Activated CD4-positive, alpha-beta memory T cell treated with anti-CD3 and anti-CD28 coated beads for 36 hours (primary cell): ENCODE results near the gene OSBPL1A. TPM values are rescaled to one million over a fixed set of nuclear protein-coding genes. Genes with fewer than 3 reads are reported as not detected.

Experiments used
- CTCF ChIA-PET: fragments of 350-600 bp; sonication (Branson Sonifier 250); formaldehyde crosslinking; loops from one replicate; lab custom pipeline; 2021; ENCODE audit warnings: antibody characterized with exemption, inconsistent platforms; lab: Charles Lee
- POLR2A ChIA-PET: fragments of 350-600 bp; sonication (Branson Sonifier 250); formaldehyde crosslinking; loops from one replicate; lab custom pipeline; 2021; ENCODE audit warnings: antibody characterized with exemption; lab: Charles Lee
- DNase-seq: peaks from one replicate; pipeline ENCODE4 v3.0.0-alpha.2; 2020
- H3K27ac Mint-ChIP-seq: one replicate; pipeline ENCODE4 v1.8.0; 2021; ENCODE audit warnings: mixed read lengths
- H3K27me3 Mint-ChIP-seq: one replicate; pipeline ENCODE4 v1.8.0; 2021; ENCODE audit warnings: mixed read lengths
- H3K36me3 Mint-ChIP-seq: one replicate; pipeline ENCODE4 v1.8.0; 2021; ENCODE audit warnings: mixed read lengths
- H3K4me1 Mint-ChIP-seq: one replicate; pipeline ENCODE4 v1.8.0; 2021; ENCODE audit warnings: low read depth, mixed read lengths
- H3K4me3 Mint-ChIP-seq: one replicate; pipeline ENCODE4 v1.8.0; 2021; ENCODE audit warnings: mild to moderate bottlenecking, mixed read lengths
- H3K9me3 Mint-ChIP-seq: one replicate; pipeline ENCODE4 v1.8.0; 2021; ENCODE audit warnings: mixed read lengths
- intact Hi-C: fragments of 100-400 bp; cut with micrococcal nuclease; formaldehyde crosslinking; loops from one replicate; pipeline ENCODE4 v1.15.1; 2023
- total RNA-seq, 2 experiments: library from RNA; stranded (reverse); gene quantifications; one replicate each; pipeline ENCODE4 v1.2.3, GENCODE V29; 2021

Gene OSBPL1A
- total RNA-seq, 2 experiments from 2014 or later: 1.4 to 2.4 TPM

- POLR2A ChIA-PET: no interaction called here
- CTCF ChIA-PET: interaction anchor here (0.7 kb wide), 1 partner anchor 189 kb away, joined by 6 read pairs; no protein-coding TSS in a partner anchor
- Mint-ChIP-seq H3K27me3 (peaks cover 8% of the 10 kb centered on the region), H3K9me3 (no peaks in the 10 kb centered on the region), H3K4me3 (no peak overlapping the region), H3K27ac (no peak overlapping the region), H3K4me1 (no peaks in the 10 kb centered on the region), H3K36me3 (no peaks in the 10 kb centered on the region)
- no peak for DNase-seq
- intact Hi-C loops: no loop called here
Measured at GRCh38 chr18:24278591-24278990, 119.0 kb downstream of the OSBPL1A start.

GRCh38 chr18:24277516-24278195, 120.0 kb downstream of the OSBPL1A start:
- Mint-ChIP-seq H3K36me3 (no peaks in the 10 kb centered on the region), H3K4me3 (no peak overlapping the region), H3K27ac (no peak overlapping the region), H3K9me3 (no peaks in the 10 kb centered on the region), H3K4me1 (no peaks in the 10 kb centered on the region), H3K27me3 (peaks cover 13% of the 10 kb centered on the region)
- DNase-seq: no peak
- POLR2A ChIA-PET: no interaction called here
- CTCF ChIA-PET: no interaction called here
- intact Hi-C loops: no loop called here

- ChIA-PET CTCF (no interaction called here), POLR2A (no interaction called here)
- H3K36me3 Mint-ChIP-seq: no peaks in the 10 kb centered on the region
- no peak overlapping the region for H3K4me3 Mint-ChIP-seq
- DNase-seq: no peak
- peaks cover 17% of the 10 kb centered on the region for H3K27me3 Mint-ChIP-seq
- no peaks in the 10 kb centered on the region for H3K9me3 Mint-ChIP-seq
- H3K4me1 Mint-ChIP-seq: peaks cover 3% of the 10 kb centered on the region
- intact Hi-C loops: no loop called here
- H3K27ac Mint-ChIP-seq: no peak overlapping the region
Measured at GRCh38 chr18:24276994-24277393, 120.6 kb downstream of the OSBPL1A start.

- Mint-ChIP-seq H3K4me1 (peaks cover 5% of the 10 kb centered on the region), H3K27ac (no peak overlapping the region), H3K9me3 (no peaks in the 10 kb centered on the region), H3K4me3 (no peak overlapping the region), H3K27me3 (peaks cover 29% of the 10 kb centered on the region), H3K36me3 (no peaks in the 10 kb centered on the region)
- DNase-seq: no peak
- intact Hi-C loops: no loop called here
- ChIA-PET CTCF (no interaction called here), POLR2A (no interaction called here)
Measured at GRCh38 chr18:24274837-24275236, 122.8 kb downstream of the OSBPL1A start.

- no peak overlapping the region for H3K27ac Mint-ChIP-seq
- H3K27me3 Mint-ChIP-seq: peaks cover 29% of the 10 kb centered on the region
- CTCF ChIA-PET: no interaction called here
- H3K4me3 Mint-ChIP-seq: no peak overlapping the region
- H3K36me3 Mint-ChIP-seq: no peaks in the 10 kb centered on the region
- DNase-seq: no peak
- intact Hi-C loops: no loop called here
- POLR2A ChIA-PET: no interaction called here
- H3K9me3 Mint-ChIP-seq: no peaks in the 10 kb centered on the region
- peaks cover 5% of the 10 kb centered on the region for H3K4me1 Mint-ChIP-seq
Measured at GRCh38 chr18:24273596-24273995, 124.0 kb downstream of the OSBPL1A start.

GRCh38 chr18:24272229-24272525, 125.4 kb downstream of the OSBPL1A start:
- intact Hi-C loops: no loop called here
- Mint-ChIP-seq H3K27me3 (peaks cover 32% of the 10 kb centered on the region), H3K4me1 (peaks cover 5% of the 10 kb centered on the region), H3K4me3 (peak overlapping the region; percentile 55), H3K36me3 (no peaks in the 10 kb centered on the region), H3K9me3 (peaks cover 4% of the 10 kb centered on the region), H3K27ac (no peak overlapping the region)
- CTCF ChIA-PET: no interaction called here
- no peak for DNase-seq
- POLR2A ChIA-PET: no interaction called here

GRCh38 chr18:24271381-24272228, 126.0 kb downstream of the OSBPL1A start:
- peaks cover 4% of the 10 kb centered on the region for H3K9me3 Mint-ChIP-seq
- ChIA-PET POLR2A (no interaction called here), CTCF (interaction anchor here (2.1 kb wide), 1 partner anchor 95 kb away, joined by 6 read pairs; no protein-coding TSS in a partner anchor)
- H3K4me3 Mint-ChIP-seq: peak overlapping the region; percentile 55
- H3K27ac Mint-ChIP-seq: no peak overlapping the region
- H3K36me3 Mint-ChIP-seq: no peaks in the 10 kb centered on the region
- H3K4me1 Mint-ChIP-seq: peaks cover 5% of the 10 kb centered on the region
- peaks cover 32% of the 10 kb centered on the region for H3K27me3 Mint-ChIP-seq
- intact Hi-C loops: no loop called here
- peak; percentile 33 for DNase-seq

GRCh38 chr18:24270937-24271380, 126.7 kb downstream of the OSBPL1A start:
- Mint-ChIP-seq H3K4me3 (no peak overlapping the region), H3K27me3 (peaks cover 35% of the 10 kb centered on the region), H3K36me3 (no peaks in the 10 kb centered on the region), H3K4me1 (peaks cover 5% of the 10 kb centered on the region), H3K9me3 (peaks cover 6% of the 10 kb centered on the region), H3K27ac (no peak overlapping the region)
- ChIA-PET CTCF (interaction anchor here (0.6 to 2.1 kb wide), 2 partner anchors 9 to 94 kb away, joined by 3 to 6 read pairs; no protein-coding TSS in a partner anchor), POLR2A (no interaction called here)
- intact Hi-C loops: no loop called here
- no peak for DNase-seq

GRCh38 chr18:24270358-24270936, 127.2 kb downstream of the OSBPL1A start:
- H3K9me3 Mint-ChIP-seq: peaks cover 6% of the 10 kb centered on the region

GRCh38 chr18:24268784-24269550, 128.7 kb downstream of the OSBPL1A start:
- peaks cover 29% of the 10 kb centered on the region for H3K27me3 Mint-ChIP-seq
- CTCF ChIA-PET: no interaction called here

More at GRCh38 chr18:24270358-24270936, 127.2 kb downstream of the OSBPL1A start:
- H3K4me3 Mint-ChIP-seq: no peak overlapping the region
- DNase-seq: no peak
- H3K4me1 Mint-ChIP-seq: peaks cover 5% of the 10 kb centered on the region
- ChIA-PET CTCF (interaction anchor here (0.6 to 2.1 kb wide), 2 partner anchors 8 to 93 kb away, joined by 3 to 6 read pairs; no protein-coding TSS in a partner anchor), POLR2A (no interaction called here)
- no peak overlapping the region for H3K27ac Mint-ChIP-seq
- intact Hi-C loops: no loop called here
- no peaks in the 10 kb centered on the region for H3K36me3 Mint-ChIP-seq
- peaks cover 35% of the 10 kb centered on the region for H3K27me3 Mint-ChIP-seq

GRCh38 chr18:24267878-24268277, 129.7 kb downstream of the OSBPL1A start:
- DNase-seq: no peak
- peaks cover 5% of the 10 kb centered on the region for H3K4me1 Mint-ChIP-seq
- H3K27me3 Mint-ChIP-seq: peaks cover 22% of the 10 kb centered on the region
- H3K36me3 Mint-ChIP-seq: no peaks in the 10 kb centered on the region
- peaks cover 6% of the 10 kb centered on the region for H3K9me3 Mint-ChIP-seq
- intact Hi-C loops: no loop called here
- H3K27ac Mint-ChIP-seq: no peak overlapping the region
- ChIA-PET CTCF (no interaction called here), POLR2A (interaction anchor here (0.6 kb wide), 1 partner anchor 8 kb away, joined by 6 read pairs; no protein-coding TSS in a partner anchor)
- H3K4me3 Mint-ChIP-seq: no peak overlapping the region

More at GRCh38 chr18:24268784-24269550, 128.7 kb downstream of the OSBPL1A start:
- no peak overlapping the region for H3K27ac Mint-ChIP-seq
- no peak overlapping the region for H3K4me3 Mint-ChIP-seq
- DNase-seq: no peak
- intact Hi-C loops: no loop called here
- H3K9me3 Mint-ChIP-seq: peaks cover 6% of the 10 kb centered on the region
- POLR2A ChIA-PET: no interaction called here
- peaks cover 5% of the 10 kb centered on the region for H3K4me1 Mint-ChIP-seq
- no peaks in the 10 kb centered on the region for H3K36me3 Mint-ChIP-seq
